GM12874 (cell line): ENCODE measurements around the gene MYL7.

Source experiments
- CTCF ChIP-seq: IDR thresholded peaks from 2 replicates; pipeline ENCODE4 v1.5.1; 2011; ENCODE audit warnings: low read depth, mild to moderate bottlenecking, control low read depth, low read length, moderate library complexity; ENCODE audit not compliant: insufficient read depth

MYL7 gene

GRCh38 chr7:44104860-44105771 lies 36.0 kb downstream of the MYL7 start:
- TF ChIP-seq CTCF, result no peak

- no peak for TF ChIP-seq CTCF
These were observed 36.9 kb downstream of the MYL7 start, which contains the start of gene AEBP1 for GRCh38 chr7:44103923-44104859. TSS of gene AEBP1 (plus strand) at chr7:44104345. CDS start at chr7:44104666, 321 bp downstream.

DNA sequence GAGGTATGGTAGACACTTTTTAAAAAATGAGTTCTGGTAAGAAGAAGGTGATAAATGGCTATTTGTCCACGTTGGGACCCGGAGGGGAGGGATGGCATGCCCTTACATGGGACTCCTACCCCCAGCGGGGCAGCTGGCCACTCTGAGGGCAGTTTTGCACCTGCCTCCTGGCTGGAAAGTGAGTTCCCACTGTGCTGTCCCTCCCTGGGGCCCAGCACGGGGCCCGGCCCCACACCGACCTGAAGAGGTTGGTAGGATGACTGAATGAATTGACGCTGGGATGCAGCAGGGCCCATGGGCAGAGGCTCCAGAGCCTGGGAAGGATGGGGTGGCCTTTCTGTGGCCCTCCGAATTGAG lies 37.6 kb downstream of the MYL7 start:
- TF ChIP-seq CTCF, result no peak

GRCh38 chr7:44102846-44103565 lies 38.1 kb downstream of the MYL7 start:
- no peak for TF ChIP-seq CTCF

DNA sequence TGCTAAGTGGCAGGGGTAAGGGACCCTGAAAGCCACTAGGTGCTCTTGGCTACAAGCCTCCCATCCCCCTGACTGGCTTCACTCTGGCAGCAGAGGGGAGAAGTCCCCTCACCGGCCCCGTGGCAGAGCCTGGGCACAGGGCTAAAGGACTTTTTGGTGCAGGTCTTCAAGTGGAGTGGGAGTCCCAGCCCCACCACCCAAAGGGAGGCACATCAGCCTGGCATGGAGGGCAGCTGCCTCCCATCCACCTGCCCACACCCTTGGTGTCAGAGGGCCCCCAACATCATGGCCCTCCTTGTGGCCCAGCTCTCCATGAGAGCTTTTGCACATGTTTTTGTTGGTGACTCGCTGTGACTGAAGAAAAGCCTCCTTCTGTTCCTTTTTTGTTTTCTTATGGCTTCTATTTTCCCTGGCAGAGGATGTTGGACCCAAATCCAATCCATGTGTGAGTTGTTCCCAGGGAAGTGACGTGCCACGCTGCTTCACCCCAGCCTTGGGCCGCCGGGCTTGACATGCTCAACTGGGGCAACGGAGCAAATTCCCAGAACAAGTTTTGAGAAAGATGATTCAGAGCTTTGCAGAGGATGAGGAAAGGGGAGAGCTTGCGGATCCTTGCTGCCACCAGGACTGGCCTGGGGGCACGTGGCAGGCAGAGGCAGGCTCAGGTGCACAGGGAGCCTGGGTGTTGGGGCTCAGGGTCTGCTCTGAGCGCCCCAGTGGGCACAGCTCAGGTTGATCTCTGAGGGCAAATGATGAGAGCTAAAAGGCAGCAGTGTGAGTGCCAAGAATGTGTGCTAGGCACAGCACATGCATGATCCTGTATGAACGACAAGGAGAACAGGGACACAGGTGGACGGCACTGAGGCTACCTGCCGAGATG lies 38.9 kb downstream of the MYL7 start:
- TF ChIP-seq CTCF, result no peak

DNA sequence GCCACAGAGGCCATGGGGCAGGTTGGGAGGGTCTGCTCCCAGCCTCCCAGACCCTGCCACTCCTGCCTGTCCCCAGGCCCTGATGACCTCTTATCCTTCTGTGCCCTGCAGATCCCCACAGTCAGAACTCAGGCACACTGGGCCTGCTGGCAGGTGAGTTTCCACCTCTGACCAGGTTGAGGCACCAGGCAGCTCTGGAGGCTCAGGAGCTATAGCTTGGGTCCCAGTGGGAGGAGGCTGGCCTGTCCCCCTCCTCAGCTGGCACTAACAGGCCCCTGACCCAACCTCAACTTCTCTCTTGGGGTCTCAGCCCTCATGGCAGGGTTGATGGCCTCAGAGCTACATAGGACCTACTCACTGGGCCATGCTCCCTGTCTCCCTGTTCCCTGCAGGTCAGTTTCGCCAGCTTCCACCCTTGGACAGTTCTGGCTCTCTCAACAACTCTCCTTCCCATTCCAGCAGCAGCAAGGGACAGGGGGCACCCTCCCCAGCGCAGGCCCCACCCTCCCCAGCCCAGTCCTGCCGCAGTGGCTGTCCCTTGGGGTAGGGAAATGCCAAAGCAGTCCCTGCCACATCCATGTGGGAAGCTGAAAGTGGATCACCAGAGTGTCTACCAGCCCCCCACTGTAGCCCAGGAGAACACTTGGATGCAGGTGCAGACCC lies 39.7 kb downstream of the MYL7 start:
- no peak for TF ChIP-seq CTCF
